ENCODE results near the gene SMIM12. TPM values are rescaled to one million over a fixed set of nuclear protein-coding genes. Genes with fewer than 3 reads are reported as not detected.

Gene SMIM12
- polyA plus RNA-seq, 3 donors = 31.8 to 121 (median 93.7) TPM

DNA sequence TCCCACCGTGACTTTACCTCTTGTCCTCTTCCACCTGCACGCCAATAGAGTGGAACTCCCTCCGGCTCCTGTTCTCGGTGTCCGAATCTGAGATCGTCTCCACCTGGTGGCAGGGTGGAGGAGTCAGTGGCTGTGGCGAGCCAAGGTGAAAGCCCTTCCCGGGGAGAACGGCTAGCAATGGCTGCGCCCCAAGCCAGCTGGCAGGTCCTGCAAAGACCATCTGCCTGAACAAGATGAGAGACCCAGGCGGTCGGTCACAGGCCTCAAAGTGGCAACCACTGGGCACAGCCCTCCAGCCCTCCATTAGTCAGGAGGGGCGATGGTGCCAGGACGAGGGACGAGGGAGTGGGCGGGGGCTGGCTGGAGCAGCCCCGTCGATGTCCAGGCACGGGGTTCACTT lies 25.4 kb upstream of the SMIM12 start:
- Mint-ChIP-seq H3K27me3 (ENCODE audit: low read depth in 3 of 3) (peaks cover 59 to 80% (median 68%) of the 10 kb centered on the region in 3 donors), H3K4me1 (peaks cover 10% of the 10 kb centered on the region), H3K27ac (no peak overlapping the region), H3K4me3 (peak overlapping the region; percentile 43 to 81), H3K9me3 (peaks cover 0 to 12% (median 9%) of the 10 kb centered on the region in 7 donors), H3K36me3 (peaks cover 0 to 3% of the 10 kb centered on the region in 2 donors)
- no peak overlapping the region for H3K9ac ChIP-seq (ENCODE audit: insufficient read depth, low read length, poor library complexity, severe bottlenecking)
- H2AFZ ChIP-seq (ENCODE audit: insufficient read depth, low read depth, low read length, poor library complexity, severe bottlenecking) = peak overlapping the region; percentile 63
- H3K27me3 ChIP-seq (ENCODE audit: control insufficient read depth in 2 of 2, insufficient read depth in 2 of 2, low read length in 2 of 2) = peaks cover 39 to 78% of the 10 kb centered on the region in 2 donors
- TF ChIP-seq, protein P1, sequence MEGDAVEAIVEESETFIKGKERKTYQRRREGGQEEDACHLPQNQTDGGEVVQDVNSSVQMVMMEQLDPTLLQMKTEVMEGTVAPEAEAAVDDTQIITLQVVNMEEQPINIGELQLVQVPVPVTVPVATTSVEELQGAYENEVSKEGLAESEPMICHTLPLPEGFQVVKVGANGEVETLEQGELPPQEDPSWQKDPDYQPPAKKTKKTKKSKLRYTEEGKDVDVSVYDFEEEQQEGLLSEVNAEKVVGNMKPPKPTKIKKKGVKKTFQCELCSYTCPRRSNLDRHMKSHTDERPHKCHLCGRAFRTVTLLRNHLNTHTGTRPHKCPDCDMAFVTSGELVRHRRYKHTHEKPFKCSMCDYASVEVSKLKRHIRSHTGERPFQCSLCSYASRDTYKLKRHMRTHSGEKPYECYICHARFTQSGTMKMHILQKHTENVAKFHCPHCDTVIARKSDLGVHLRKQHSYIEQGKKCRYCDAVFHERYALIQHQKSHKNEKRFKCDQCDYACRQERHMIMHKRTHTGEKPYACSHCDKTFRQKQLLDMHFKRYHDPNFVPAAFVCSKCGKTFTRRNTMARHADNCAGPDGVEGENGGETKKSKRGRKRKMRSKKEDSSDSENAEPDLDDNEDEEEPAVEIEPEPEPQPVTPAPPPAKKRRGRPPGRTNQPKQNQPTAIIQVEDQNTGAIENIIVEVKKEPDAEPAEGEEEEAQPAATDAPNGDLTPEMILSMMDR (IDR thresholded peaks at IDR 0.05) = no peak
- WGBS (ENCODE audit: insufficient coverage) = 41% methylated on average over 15 of the region's 19 CpGs
- H3K36me3 ChIP-seq (replicated peaks in 1 of 2; ENCODE audit: control insufficient read depth in 1 of 2, insufficient read depth in 2 of 2, low read length in 2 of 2) = no peaks in the 10 kb centered on the region
- H3K4me3 ChIP-seq (replicated peaks in 1 of 3; ENCODE audit: low read depth in 2 of 3, low read length in 3 of 3) = peak overlapping the region in 1 of 3 experiments; percentile 57
- H3K79me2 ChIP-seq (ENCODE audit: insufficient read depth, low read length) = no peaks in the 10 kb centered on the region
- H3K27ac ChIP-seq (ENCODE audit: low read depth in 1 of 2, low read length in 2 of 2) = no peak overlapping the region
- H3K4me1 ChIP-seq (ENCODE audit: control insufficient read depth in 1 of 2, insufficient read depth in 2 of 2, low read length in 2 of 2) = peaks cover 9 to 11% of the 10 kb centered on the region in 2 donors
- H3K9me3 ChIP-seq (replicated peaks in 1 of 2; ENCODE audit: control insufficient read depth in 1 of 2, insufficient read depth in 1 of 2, low read length in 2 of 2) = peaks cover 3 to 5% of the 10 kb centered on the region in 2 donors
- H4K20me1 ChIP-seq (ENCODE audit: insufficient read depth, low read length) = no peaks in the 10 kb centered on the region
- intact Hi-C loops (cut with micrococcal nuclease) = no loop called here
- no peak for DNase-seq
- peak overlapping the region; percentile 59 for H3K4me2 ChIP-seq (replicated peaks; ENCODE audit: extremely low read depth, low read length, poor library complexity, severe bottlenecking)

DNA sequence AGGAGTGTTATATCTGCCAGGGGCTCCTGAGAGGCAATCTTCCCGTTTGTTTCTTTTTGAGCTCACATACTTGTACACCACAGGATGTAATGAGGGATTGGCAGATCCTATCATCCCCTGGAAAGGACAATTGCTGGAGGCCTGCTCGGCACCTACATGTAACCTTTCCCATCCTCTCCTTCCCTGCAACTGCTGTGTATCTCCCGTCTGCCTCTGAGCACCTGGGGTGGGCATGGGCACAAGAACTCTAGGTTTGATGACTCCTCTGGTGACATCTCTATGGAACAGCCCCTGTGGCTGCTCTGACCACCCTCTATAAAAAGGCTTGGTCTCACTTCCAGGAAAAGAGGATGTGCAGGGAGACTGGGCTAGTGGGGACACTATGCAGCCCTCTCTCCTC lies 25.0 kb upstream of the SMIM12 start:
- Mint-ChIP-seq H3K27me3 (ENCODE audit: low read depth in 3 of 3) (peaks cover 58 to 80% (median 72%) of the 10 kb centered on the region in 3 donors), H3K4me1 (peaks cover 10% of the 10 kb centered on the region), H3K4me3 (peak overlapping the region; percentile 43 to 81), H3K36me3 (peaks cover 0 to 3% of the 10 kb centered on the region in 2 donors), H3K27ac (no peak overlapping the region), H3K9me3 (peaks cover 0 to 12% (median 9%) of the 10 kb centered on the region in 7 donors)
- no peaks in the 10 kb centered on the region for H3K36me3 ChIP-seq (replicated peaks in 1 of 2; ENCODE audit: control insufficient read depth in 1 of 2, insufficient read depth in 2 of 2, low read length in 2 of 2)
- no peak overlapping the region for H3K4me2 ChIP-seq (replicated peaks; ENCODE audit: extremely low read depth, low read length, poor library complexity, severe bottlenecking)
- DNase-seq = no peak
- no peak overlapping the region for H3K4me3 ChIP-seq (replicated peaks in 1 of 3; ENCODE audit: low read depth in 2 of 3, low read length in 3 of 3)
- H3K27me3 ChIP-seq (ENCODE audit: control insufficient read depth in 2 of 2, insufficient read depth in 2 of 2, low read length in 2 of 2) = peaks cover 39 to 75% of the 10 kb centered on the region in 2 donors
- no peak overlapping the region for H2AFZ ChIP-seq (ENCODE audit: insufficient read depth, low read depth, low read length, poor library complexity, severe bottlenecking)
- H3K4me1 ChIP-seq (ENCODE audit: control insufficient read depth in 1 of 2, insufficient read depth in 2 of 2, low read length in 2 of 2) = peaks cover 9 to 11% of the 10 kb centered on the region in 2 donors
- H3K79me2 ChIP-seq (ENCODE audit: insufficient read depth, low read length) = no peaks in the 10 kb centered on the region
- peaks cover 3 to 5% of the 10 kb centered on the region in 2 donors for H3K9me3 ChIP-seq (replicated peaks in 1 of 2; ENCODE audit: control insufficient read depth in 1 of 2, insufficient read depth in 1 of 2, low read length in 2 of 2)
- H4K20me1 ChIP-seq (ENCODE audit: insufficient read depth, low read length) = no peaks in the 10 kb centered on the region
- WGBS (ENCODE audit: insufficient coverage) = 100% methylated on average over 1 of the region's 3 CpGs
- H3K9ac ChIP-seq (ENCODE audit: insufficient read depth, low read length, poor library complexity, severe bottlenecking) = no peak overlapping the region
- TF ChIP-seq, protein P1 (IDR thresholded peaks at IDR 0.05) = no peak
- intact Hi-C loops (cut with micrococcal nuclease) = no loop called here
- H3K27ac ChIP-seq (ENCODE audit: low read depth in 1 of 2, low read length in 2 of 2) = no peak overlapping the region
